GM21515 (cell line): ENCODE measurements around the gene MADD.
A peak's percentile ranks its signal among the peaks of the same experiment; 100 is the strongest.

Experiments used
- ATAC-seq: cut with Tn5 transposase; IDR thresholded peaks from one replicate; pipeline ENCODE4 v1.9.1; 2021; ENCODE audit not compliant: unreplicated experiment

Gene MADD

DNA sequence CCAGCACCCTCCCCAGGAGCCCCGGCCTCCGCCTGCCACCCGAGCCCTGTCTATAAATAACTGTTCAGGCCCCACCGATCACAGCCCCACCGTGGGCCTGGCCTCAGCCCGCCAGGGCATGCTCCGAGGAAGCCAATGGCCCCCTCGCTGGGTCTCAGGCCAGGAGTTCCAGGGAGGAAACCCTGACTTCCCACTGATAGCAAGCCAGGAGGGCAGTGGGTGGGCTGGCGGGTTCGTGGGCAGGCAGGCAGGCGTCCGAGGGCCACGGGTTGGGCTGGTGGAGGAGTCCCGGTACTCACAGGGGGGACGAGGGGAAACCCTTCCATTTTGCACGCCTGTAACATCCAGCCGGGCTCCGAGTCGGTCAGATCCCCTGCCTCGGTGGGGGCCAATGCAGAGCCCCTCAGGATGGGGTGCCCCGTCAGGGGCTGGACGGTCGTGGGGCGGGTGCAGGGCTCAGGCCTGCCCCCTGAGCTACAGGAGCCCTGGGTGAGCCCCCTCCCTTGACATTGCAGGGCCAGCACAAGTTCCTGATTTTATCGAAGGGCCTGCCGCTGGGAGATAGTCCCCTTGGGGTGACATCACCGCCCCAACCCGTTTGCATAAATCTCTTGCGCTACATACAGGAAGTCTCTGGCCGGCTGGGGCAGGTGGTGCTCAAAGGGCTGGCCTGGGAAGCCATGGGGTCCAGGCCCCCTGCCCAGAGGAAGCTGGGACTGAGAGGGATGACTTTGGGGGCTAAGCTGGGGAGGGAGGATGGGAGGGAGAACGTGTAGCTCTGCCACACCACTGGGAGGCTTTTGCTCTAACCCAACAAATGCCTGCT lies 108.3 kb downstream of the MADD start, which contains the start of gene SPI1:
Gene SPI1, minus strand, starts transcription at position 538 of the 826 bp plus-strand sequence. Its CDS starts 194 bp downstream, at position 344.
- peak; percentile 81 for ATAC-seq

DNA sequence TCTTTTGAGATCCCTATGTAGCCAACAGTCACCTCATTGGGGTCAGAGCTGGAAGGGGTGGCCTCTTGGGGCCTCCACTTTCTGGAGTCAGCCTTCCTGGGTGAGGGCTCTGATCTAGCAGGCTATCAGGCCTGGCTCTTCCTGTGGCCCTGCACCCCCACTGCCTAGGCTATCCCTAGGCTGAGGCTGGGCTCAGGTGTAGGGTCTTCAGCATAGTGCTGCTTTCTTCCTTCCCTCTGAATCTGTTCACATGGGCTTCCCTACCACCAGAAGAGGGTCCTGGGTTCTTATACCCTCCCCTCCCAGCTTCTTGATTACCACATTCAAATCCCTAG lies 108.9 kb downstream of the MADD start:
- ATAC-seq: peak; percentile 3

DNA sequence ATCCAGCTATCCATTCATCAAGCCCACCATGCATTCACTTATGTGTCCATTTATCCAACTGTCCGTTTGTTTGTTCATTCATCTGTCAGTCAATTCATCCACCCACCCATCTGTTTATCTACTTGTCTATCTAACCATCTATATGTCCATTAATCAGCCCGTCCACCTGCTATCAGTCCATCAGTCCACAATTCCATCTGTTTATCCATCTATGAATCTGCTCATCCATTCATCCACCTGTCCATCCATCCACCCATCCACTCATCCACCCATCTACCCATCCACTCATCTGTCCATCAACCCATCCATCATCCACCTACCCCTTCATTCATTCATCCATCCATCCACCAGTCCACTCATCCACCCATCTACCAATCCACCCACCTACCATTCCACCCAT lies 109.4 kb downstream of the MADD start:
- no peak for ATAC-seq
